AG04450 (cell line): Measurements from ENCODE around the gene C18orf54. TPM values are rescaled to one million over a fixed set of nuclear protein-coding genes. Genes with fewer than 3 reads are reported as not detected.

Source experiments
- CTCF ChIA-PET: fragments of 300-600, 350-600 bp; formaldehyde crosslinking; extraction: SDS; loops from one replicate; lab custom pipeline; 2022; ENCODE audit warnings: antibody characterized with exemption, inconsistent platforms; lab: Charles Lee
- POLR2A ChIA-PET: fragments of 350-600 bp; formaldehyde crosslinking; extraction: SDS; loops from one replicate; lab custom pipeline; 2021; ENCODE audit warnings: antibody characterized with exemption, inconsistent platforms; lab: Yijun Ruan, JAX
- DNase-seq: peaks from one replicate; pipeline ENCODE4 v3.0.0-alpha.2; 2011; ENCODE audit warnings: low read depth, low spot score
- H3K27ac ChIP-seq: one replicate; pipeline ENCODE4 v1.5.1; 2012; ENCODE audit warnings: low read depth, low read length, control low read depth
- H3K27me3 ChIP-seq: one replicate; pipeline ENCODE4 v1.6.0; 2012; ENCODE audit warnings: low read length; ENCODE audit not compliant: control insufficient read depth, insufficient read depth
- H3K4me3 ChIP-seq: 2 replicates; pipeline ENCODE4 v1.5.1; 2011; ENCODE audit warnings: mild to moderate bottlenecking, low read depth, low read length, control low read depth
- H3K9me3 ChIP-seq: 2 replicates; pipeline ENCODE4 v1.5.1; 2012; ENCODE audit warnings: low read length; ENCODE audit not compliant: control insufficient read depth, insufficient read depth
- CTCF ChIP-seq: IDR thresholded peaks from 2 replicates; pipeline ENCODE4 v1.5.1; 2011; ENCODE audit warnings: low read depth, low read length, control low read depth, inconsistent platforms
- polyA plus RNA-seq: library from polyadenylated mRNA; depleted of rRNA; stranded (reverse); fragments of >200 nt; gene quantifications from 2 replicates; pipeline ENCODE4 v1.2.3, GENCODE V29; 2011

Gene C18orf54
- polyA plus RNA-seq, 1 experiment = 3.8 TPM

GRCh38 chr18:54338230-54338629, 19.5 kb upstream of the C18orf54 start:
- Histone ChIP-seq H3K27ac (no peak overlapping the region), H3K27me3 (no peaks in the 10 kb centered on the region), H3K9me3 (no peaks in the 10 kb centered on the region; the same call in 1 of the 2 replicates), H3K4me3 (no peak overlapping the region)
- CTCF ChIA-PET = no interaction called here
- no peak for TF ChIP-seq CTCF
- POLR2A ChIA-PET = no interaction called here
- DNase-seq = no peak

GRCh38 chr18:54351186-54351585, 6.5 kb upstream of the C18orf54 start:
- POLR2A ChIA-PET = no interaction called here
- Histone ChIP-seq H3K4me3 (no peak overlapping the region), H3K27me3 (no peaks in the 10 kb centered on the region), H3K9me3 (no peaks in the 10 kb centered on the region), H3K27ac (no peak overlapping the region)
- CTCF ChIA-PET = no interaction called here
- no peak for TF ChIP-seq CTCF
- DNase-seq = no peak

GRCh38 chr18:54357082-54357659, 535 bp upstream of the C18orf54 start:
- TF ChIP-seq CTCF = no peak
- H3K4me3 ChIP-seq = peak overlapping the region; percentile 89
- no peak overlapping the region for H3K27ac ChIP-seq
- CTCF ChIA-PET = interaction anchor here (0.6 to 4.3 kb wide), 6 partner anchors 11 to 314 kb away, joined by 3 to 35 read pairs (median 4); no protein-coding TSS in a partner anchor
- no peaks in the 10 kb centered on the region; the same call in 1 of the 2 replicates for H3K9me3 ChIP-seq
- H3K27me3 ChIP-seq = no peaks in the 10 kb centered on the region
- POLR2A ChIA-PET = interaction anchor here (0.6 kb wide), 1 partner anchor 88 kb away, joined by 4 read pairs; the partner anchor contains the start of gene POLI
- DNase-seq = no peak

- Histone ChIP-seq H3K27ac (peak overlapping the region; percentile 43), H3K9me3 (no peaks in the 10 kb centered on the region; the same call in 1 of the 2 replicates), H3K4me3 (peak overlapping the region; percentile 89), H3K27me3 (no peaks in the 10 kb centered on the region)
- no peak for DNase-seq
- POLR2A ChIA-PET = no interaction called here
- CTCF ChIA-PET = interaction anchor here (1.4 to 4.3 kb wide), 4 partner anchors 9 to 313 kb away, joined by 3 to 35 read pairs (median 10); no protein-coding TSS in a partner anchor
- no peak for TF ChIP-seq CTCF
Observed at GRCh38 chr18:54358495-54359040, 862 bp downstream of the C18orf54 start.

- TF ChIP-seq CTCF = no peak
- H3K4me3 ChIP-seq = peak overlapping the region; percentile 89
- ChIA-PET POLR2A (no interaction called here), CTCF (interaction anchor here (4.3 kb wide), 1 partner anchor 33 kb away, joined by 35 read pairs; no protein-coding TSS in a partner anchor)
- no peak for DNase-seq
- H3K27ac ChIP-seq = no peak overlapping the region
- no peaks in the 10 kb centered on the region for H3K27me3 ChIP-seq
- no peaks in the 10 kb centered on the region; the same call in 1 of the 2 replicates for H3K9me3 ChIP-seq
Observed at GRCh38 chr18:54359233-54359632, 1.5 kb downstream of the C18orf54 start.
